ENCODE data around the gene SLC39A11. TPM values are rescaled to one million over a fixed set of nuclear protein-coding genes. Genes with fewer than 3 reads are reported as not detected.

The SLC39A11 gene
- total RNA-seq, 1 experiment from 2014 or later = 15.2 TPM

- TF ChIP-seq, protein P1, sequence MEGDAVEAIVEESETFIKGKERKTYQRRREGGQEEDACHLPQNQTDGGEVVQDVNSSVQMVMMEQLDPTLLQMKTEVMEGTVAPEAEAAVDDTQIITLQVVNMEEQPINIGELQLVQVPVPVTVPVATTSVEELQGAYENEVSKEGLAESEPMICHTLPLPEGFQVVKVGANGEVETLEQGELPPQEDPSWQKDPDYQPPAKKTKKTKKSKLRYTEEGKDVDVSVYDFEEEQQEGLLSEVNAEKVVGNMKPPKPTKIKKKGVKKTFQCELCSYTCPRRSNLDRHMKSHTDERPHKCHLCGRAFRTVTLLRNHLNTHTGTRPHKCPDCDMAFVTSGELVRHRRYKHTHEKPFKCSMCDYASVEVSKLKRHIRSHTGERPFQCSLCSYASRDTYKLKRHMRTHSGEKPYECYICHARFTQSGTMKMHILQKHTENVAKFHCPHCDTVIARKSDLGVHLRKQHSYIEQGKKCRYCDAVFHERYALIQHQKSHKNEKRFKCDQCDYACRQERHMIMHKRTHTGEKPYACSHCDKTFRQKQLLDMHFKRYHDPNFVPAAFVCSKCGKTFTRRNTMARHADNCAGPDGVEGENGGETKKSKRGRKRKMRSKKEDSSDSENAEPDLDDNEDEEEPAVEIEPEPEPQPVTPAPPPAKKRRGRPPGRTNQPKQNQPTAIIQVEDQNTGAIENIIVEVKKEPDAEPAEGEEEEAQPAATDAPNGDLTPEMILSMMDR (conservative IDR thresholded peaks at IDR 0.05) = no peak
- no peak overlapping the region for H3K56ac ChIP-seq (ENCODE audit: insufficient read length, low read depth, low read length)
- H2BK12ac ChIP-seq (ENCODE audit: insufficient read length, low read depth, low read length) = no peak overlapping the region
- no peak overlapping the region for H3K4me3 Mint-ChIP-seq
- no peak overlapping the region for H2BK120ac ChIP-seq (ENCODE audit: low read depth, low read length, poor library complexity, severe bottlenecking)
- no peak overlapping the region for H2BK5ac ChIP-seq (ENCODE audit: insufficient read length, low read length)
- no peaks in the 10 kb centered on the region for H3K4me1 Mint-ChIP-seq
- H4K20me1 ChIP-seq (ENCODE audit: control insufficient read depth, insufficient read depth, insufficient read length) = no peaks in the 10 kb centered on the region
- no peak overlapping the region for H3K27ac Mint-ChIP-seq
- H3K9ac ChIP-seq (ENCODE audit: extremely low read depth, insufficient read length, low read length) = no peak overlapping the region
- H3K79me1 ChIP-seq (ENCODE audit: insufficient read depth, low read depth, low read length, poor library complexity, severe bottlenecking) = no peaks in the 10 kb centered on the region
- no peak overlapping the region for H3K4me2 ChIP-seq (ENCODE audit: insufficient read depth, insufficient read length, low read length)
- no peak overlapping the region for H2AFZ ChIP-seq (ENCODE audit: low read length)
- no peaks in the 10 kb centered on the region for H3K4me1 ChIP-seq (ENCODE audit: insufficient read depth, low read length)
- no peak overlapping the region for H3K4ac ChIP-seq (ENCODE audit: low read depth, low read length)
- H2BK15ac ChIP-seq (ENCODE audit: low read depth, low read length) = no peak overlapping the region
- no peak overlapping the region for H3K14ac ChIP-seq (ENCODE audit: insufficient read depth, low read length)
- no peak overlapping the region for H3T11ph ChIP-seq (ENCODE audit: low read length)
- H3K79me2 ChIP-seq (ENCODE audit: insufficient read depth, low read length) = no peaks in the 10 kb centered on the region
- no peak overlapping the region for H3K27ac ChIP-seq (ENCODE audit: insufficient read length, low read depth, low read length)
- H3K36me3 Mint-ChIP-seq (ENCODE audit: insufficient read depth in 1 of 3, low read depth in 3 of 3) = peaks cover 0 to 2% (median 0%) of the 10 kb centered on the region in 3 experiments; a peak in 2 of 7 replicates
- H3K23ac ChIP-seq (ENCODE audit: insufficient read length, low read depth, low read length) = no peak overlapping the region
- DNase-seq = no peak
- H4K8ac ChIP-seq (replicated peaks; ENCODE audit: insufficient read length, low read depth, low read length) = no peak overlapping the region
- no peak overlapping the region for H2AK5ac ChIP-seq (ENCODE audit: insufficient read length, low read length)
- H4K91ac ChIP-seq (ENCODE audit: insufficient read length, low read depth, low read length) = no peak overlapping the region
- no peak overlapping the region for H3K18ac ChIP-seq (ENCODE audit: insufficient read length, low read depth, low read length)
- H3K9me3 Mint-ChIP-seq = peaks cover 2 to 4% of the 10 kb centered on the region in 2 experiments; a peak in 2 of 5 replicates
- H4K5ac ChIP-seq (ENCODE audit: insufficient read length, low read depth, low read length) = no peak overlapping the region
- no peaks in the 10 kb centered on the region for H3K23me2 ChIP-seq (ENCODE audit: insufficient read length, low read depth, low read length, poor library complexity, severe bottlenecking)
- no peaks in the 10 kb centered on the region for H3K27me3 ChIP-seq (ENCODE audit: insufficient read depth, low read length)
- no peaks in the 10 kb centered on the region for H3K9me3 ChIP-seq (ENCODE audit: control insufficient read depth, low read depth, low read length)
- WGBS (ENCODE audit: extremely low coverage, insufficient read length, low lambda C conversion rate) = no CpG with 5 or more reads among the region's 8 CpGs
- peaks cover 6% of the 10 kb centered on the region; the same call in 1 of the 2 replicates for H3K27me3 Mint-ChIP-seq (ENCODE audit: low read depth)
- H2BK20ac ChIP-seq (ENCODE audit: low read depth, low read length, poor library complexity, severe bottlenecking) = no peak overlapping the region
Observed at GRCh38 chr17:72696721-72697120, 395.8 kb downstream of the SLC39A11 start.
